ENCODE measurements around the gene GHR. TPM values are rescaled to one million over a fixed set of nuclear protein-coding genes. Genes with fewer than 3 reads are reported as not detected.

GHR gene
- total RNA-seq, 1 donor from 2014 or later = 6.6 TPM

GRCh38 chr5:42595597-42595996 is 172.4 kb downstream of the GHR start:
- no peak overlapping the region for H3K4me3 Mint-ChIP-seq (ENCODE audit: low read depth)
- H3K27ac Mint-ChIP-seq = no peak overlapping the region
- DNase-seq (ENCODE audit: low spot score, unreplicated experiment) = no peak
- TF ChIP-seq CTCF (IDR thresholded peaks at IDR 0.05; ENCODE audit: unreplicated experiment) = no peak
- H3K4me1 Mint-ChIP-seq (ENCODE audit: low read depth) = peaks cover 19% of the 10 kb centered on the region
- H3K9me3 Mint-ChIP-seq (ENCODE audit: low read depth) = no peaks in the 10 kb centered on the region
- H3K36me3 Mint-ChIP-seq (ENCODE audit: insufficient read depth) = no peaks in the 10 kb centered on the region
- no peaks in the 10 kb centered on the region for H3K27me3 Mint-ChIP-seq

GRCh38 chr5:42596817-42597216 is 173.6 kb downstream of the GHR start:
- no peaks in the 10 kb centered on the region for H3K9me3 Mint-ChIP-seq (ENCODE audit: low read depth)

GRCh38 chr5:42597318-42597937 is 174.2 kb downstream of the GHR start:
- no peaks in the 10 kb centered on the region for H3K27me3 Mint-ChIP-seq

More at GRCh38 chr5:42596817-42597216, 173.6 kb downstream of the GHR start:
- Mint-ChIP-seq H3K27ac (no peak overlapping the region), H3K27me3 (no peaks in the 10 kb centered on the region), H3K36me3 (ENCODE audit: insufficient read depth) (no peaks in the 10 kb centered on the region), H3K4me1 (ENCODE audit: low read depth) (peaks cover 8% of the 10 kb centered on the region), H3K4me3 (ENCODE audit: low read depth) (no peak overlapping the region)
- no peak for DNase-seq (ENCODE audit: low spot score, unreplicated experiment)
- TF ChIP-seq CTCF (IDR thresholded peaks at IDR 0.05; ENCODE audit: unreplicated experiment) = no peak

GRCh38 chr5:42598311-42598710 is 175.1 kb downstream of the GHR start:
- TF ChIP-seq CTCF (IDR thresholded peaks at IDR 0.05; ENCODE audit: unreplicated experiment) = no peak
- no peak for DNase-seq (ENCODE audit: low spot score, unreplicated experiment)
- no peak overlapping the region for H3K27ac Mint-ChIP-seq
- no peaks in the 10 kb centered on the region for H3K36me3 Mint-ChIP-seq (ENCODE audit: insufficient read depth)
- no peaks in the 10 kb centered on the region for H3K27me3 Mint-ChIP-seq
- peaks cover 12% of the 10 kb centered on the region for H3K4me1 Mint-ChIP-seq (ENCODE audit: low read depth)
- no peak overlapping the region for H3K4me3 Mint-ChIP-seq (ENCODE audit: low read depth)
- no peaks in the 10 kb centered on the region for H3K9me3 Mint-ChIP-seq (ENCODE audit: low read depth)

More at GRCh38 chr5:42597318-42597937, 174.2 kb downstream of the GHR start:
- Mint-ChIP-seq H3K4me3 (ENCODE audit: low read depth) (no peak overlapping the region), H3K4me1 (ENCODE audit: low read depth) (peaks cover 8% of the 10 kb centered on the region), H3K27ac (no peak overlapping the region), H3K36me3 (ENCODE audit: insufficient read depth) (no peaks in the 10 kb centered on the region), H3K9me3 (ENCODE audit: low read depth) (no peaks in the 10 kb centered on the region)
- no peak for TF ChIP-seq CTCF (IDR thresholded peaks at IDR 0.05; ENCODE audit: unreplicated experiment)
- DNase-seq (ENCODE audit: low spot score, unreplicated experiment) = no peak

- Mint-ChIP-seq H3K27ac (no peak overlapping the region), H3K36me3 (ENCODE audit: insufficient read depth) (no peaks in the 10 kb centered on the region), H3K9me3 (ENCODE audit: low read depth) (no peaks in the 10 kb centered on the region), H3K27me3 (no peaks in the 10 kb centered on the region), H3K4me1 (ENCODE audit: low read depth) (peaks cover 15% of the 10 kb centered on the region), H3K4me3 (ENCODE audit: low read depth) (no peak overlapping the region)
- no peak for TF ChIP-seq CTCF (IDR thresholded peaks at IDR 0.05; ENCODE audit: unreplicated experiment)
- no peak for DNase-seq (ENCODE audit: low spot score, unreplicated experiment)
Measured at GRCh38 chr5:42599106-42599505, 175.9 kb downstream of the GHR start.
